ENCODE measurements around the gene PACRG.

Gene PACRG

GRCh38 chr6:162773996-162774395, 46.2 kb downstream of the PACRG start:
- TF ChIP-seq SIN3A (IDR thresholded peaks at IDR 0.05; ENCODE audit: borderline replicate concordance, insufficient read depth, low read length) (no peak), FOXP2 (optimal IDR thresholded peaks at IDR 0.05; ENCODE audit: borderline replicate concordance, extremely low read depth, extremely low read length, insufficient read depth) (no peak), REST (IDR thresholded peaks at IDR 0.05; ENCODE audit: insufficient read depth in 1 of 2, low read depth in 2 of 2, low read length in 2 of 2) (no peak), POLR2AphosphoS5 (IDR thresholded peaks at IDR 0.05; ENCODE audit: low read depth, low read length) (no peak), TAF1 (IDR thresholded peaks at IDR 0.05; ENCODE audit: borderline replicate concordance, insufficient read depth, low read length) (no peak)

GRCh38 chr6:162777091-162777490, 49.3 kb downstream of the PACRG start:
- TF ChIP-seq TAF1 (IDR thresholded peaks at IDR 0.05; ENCODE audit: borderline replicate concordance, insufficient read depth, low read length) (no peak), REST (IDR thresholded peaks at IDR 0.05; ENCODE audit: insufficient read depth in 1 of 2, low read depth in 2 of 2, low read length in 2 of 2) (no peak), SIN3A (IDR thresholded peaks at IDR 0.05; ENCODE audit: borderline replicate concordance, insufficient read depth, low read length) (no peak), POLR2AphosphoS5 (IDR thresholded peaks at IDR 0.05; ENCODE audit: low read depth, low read length) (no peak), FOXP2 (optimal IDR thresholded peaks at IDR 0.05; ENCODE audit: borderline replicate concordance, extremely low read depth, extremely low read length, insufficient read depth) (no peak)

- TF ChIP-seq FOXP2 (optimal IDR thresholded peaks at IDR 0.05; ENCODE audit: borderline replicate concordance, extremely low read depth, extremely low read length, insufficient read depth) (no peak), SIN3A (IDR thresholded peaks at IDR 0.05; ENCODE audit: borderline replicate concordance, insufficient read depth, low read length) (no peak), REST (IDR thresholded peaks at IDR 0.05; ENCODE audit: insufficient read depth in 1 of 2, low read depth in 2 of 2, low read length in 2 of 2) (no peak), POLR2AphosphoS5 (IDR thresholded peaks at IDR 0.05; ENCODE audit: low read depth, low read length) (no peak), TAF1 (IDR thresholded peaks at IDR 0.05; ENCODE audit: borderline replicate concordance, insufficient read depth, low read length) (no peak)
Observed at GRCh38 chr6:162778603-162779002, 50.8 kb downstream of the PACRG start.

GRCh38 chr6:162785632-162786242, 58.0 kb downstream of the PACRG start:
- TF ChIP-seq SIN3A (IDR thresholded peaks at IDR 0.05; ENCODE audit: borderline replicate concordance, insufficient read depth, low read length) (no peak), TAF1 (IDR thresholded peaks at IDR 0.05; ENCODE audit: borderline replicate concordance, insufficient read depth, low read length) (no peak), FOXP2 (optimal IDR thresholded peaks at IDR 0.05; ENCODE audit: borderline replicate concordance, extremely low read depth, extremely low read length, insufficient read depth) (no peak), REST (IDR thresholded peaks at IDR 0.05; ENCODE audit: insufficient read depth in 1 of 2, low read depth in 2 of 2, low read length in 2 of 2) (no peak), POLR2AphosphoS5 (IDR thresholded peaks at IDR 0.05; ENCODE audit: low read depth, low read length) (no peak)
